Activated CD8-positive, alpha-beta memory T cell treated with anti-CD3 and anti-CD28 coated beads, Interleukin-2, amount 50 U/mL, for 4 hours (primary cell): Measurements from ENCODE around the gene NECTIN2.
"Not testable (repeated sequence)": the region's sequence is repeated elsewhere in the genome, so short reads cannot be mapped to it uniquely, and the experiment has no call there.

Experiments used
- DNase-seq: peaks from one replicate; pipeline ENCODE4 v3.0.0-alpha.2; 2020

The NECTIN2 gene

DNA sequence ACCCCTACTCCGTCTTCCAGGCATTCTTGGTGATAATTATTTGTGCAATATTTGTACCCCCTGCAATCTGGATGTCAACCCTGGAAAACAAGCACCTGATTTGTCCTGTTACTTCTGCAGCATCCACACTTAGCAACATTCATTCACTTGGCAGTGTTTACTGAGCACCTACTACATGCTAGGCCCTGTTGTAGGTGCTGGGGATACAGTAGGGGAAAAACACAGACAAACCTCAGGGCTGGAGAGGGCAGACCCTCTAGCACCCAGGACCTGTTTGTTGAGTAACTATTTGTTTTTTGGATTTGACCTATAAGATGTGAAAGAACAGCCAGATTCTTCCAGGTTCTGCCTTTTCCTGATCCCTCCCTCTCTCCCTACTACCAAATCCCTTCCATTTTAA, 9.5 kb downstream of the NECTIN2 start:
- no peak for DNase-seq

DNA sequence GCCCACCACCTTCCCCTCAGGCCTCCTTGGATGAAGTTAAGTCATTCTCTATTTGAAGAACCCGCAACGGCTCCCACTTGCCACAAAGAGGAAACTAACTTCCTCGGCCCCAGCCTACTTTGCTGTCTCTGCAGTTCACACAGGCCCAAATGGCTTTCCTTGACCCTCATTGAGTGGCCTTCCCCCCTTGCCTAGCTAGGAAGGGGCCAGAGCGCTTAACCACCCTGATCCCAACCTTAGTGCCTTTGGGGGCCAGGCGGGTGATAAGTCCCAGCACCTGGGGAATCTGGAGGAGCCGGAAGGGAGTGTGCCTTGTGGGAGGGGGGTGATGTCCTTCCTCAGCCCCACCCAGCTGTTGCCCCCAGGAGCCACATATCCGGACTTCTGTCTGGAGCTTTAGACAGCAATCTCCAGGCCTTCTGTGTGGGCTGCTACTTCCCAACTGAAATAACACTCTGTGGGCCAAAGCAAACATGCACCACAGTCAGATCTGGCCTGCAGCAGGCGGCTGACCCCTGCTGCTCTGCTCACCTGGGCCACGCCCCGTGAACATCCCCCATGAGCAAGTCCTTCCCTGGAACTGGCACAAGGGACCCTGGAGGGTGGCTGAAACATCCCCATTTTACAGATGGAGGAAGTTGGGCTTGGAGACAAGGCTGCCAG, 10.5 kb downstream of the NECTIN2 start:
- no peak for DNase-seq

DNA sequence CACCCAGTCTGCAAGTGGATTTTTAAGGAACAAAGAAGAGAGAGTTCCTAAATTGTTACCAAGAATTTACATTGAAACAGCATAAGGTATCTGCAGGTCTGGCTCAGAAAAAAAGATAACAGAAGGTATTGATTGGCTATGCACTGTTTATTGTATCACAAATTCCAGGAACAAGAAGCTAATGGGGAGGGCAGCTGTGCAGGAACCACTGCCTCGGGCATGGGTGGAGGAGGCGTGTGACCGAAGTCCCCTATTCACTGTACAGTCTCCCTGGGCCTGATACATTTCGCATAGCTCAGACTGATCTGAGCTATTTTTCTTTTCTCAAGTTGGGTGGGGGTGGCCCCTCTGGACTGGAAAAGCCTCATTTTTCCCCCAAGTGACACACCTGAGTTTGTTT, 11.7 kb downstream of the NECTIN2 start:
- DNase-seq = no peak

DNA sequence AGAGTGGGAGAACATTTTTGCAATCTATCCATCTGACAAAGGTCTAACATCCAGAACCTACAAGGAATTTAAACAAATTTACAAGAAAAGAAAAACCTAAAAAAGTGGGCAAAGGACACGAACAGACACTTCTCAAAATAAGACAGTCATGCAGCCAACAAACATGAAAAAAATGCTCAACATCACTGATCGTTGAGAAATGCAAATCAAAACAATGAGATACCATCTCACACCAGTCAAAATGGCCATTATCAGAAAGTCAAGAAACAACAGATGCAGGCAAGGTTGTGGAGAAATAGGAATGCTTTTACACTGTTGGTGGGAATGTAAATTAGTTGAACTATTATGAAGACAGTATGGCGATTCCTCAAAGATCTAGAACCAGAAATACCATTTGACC, 15.5 kb downstream of the NECTIN2 start:
- DNase-seq = not testable (repeated sequence)

DNA sequence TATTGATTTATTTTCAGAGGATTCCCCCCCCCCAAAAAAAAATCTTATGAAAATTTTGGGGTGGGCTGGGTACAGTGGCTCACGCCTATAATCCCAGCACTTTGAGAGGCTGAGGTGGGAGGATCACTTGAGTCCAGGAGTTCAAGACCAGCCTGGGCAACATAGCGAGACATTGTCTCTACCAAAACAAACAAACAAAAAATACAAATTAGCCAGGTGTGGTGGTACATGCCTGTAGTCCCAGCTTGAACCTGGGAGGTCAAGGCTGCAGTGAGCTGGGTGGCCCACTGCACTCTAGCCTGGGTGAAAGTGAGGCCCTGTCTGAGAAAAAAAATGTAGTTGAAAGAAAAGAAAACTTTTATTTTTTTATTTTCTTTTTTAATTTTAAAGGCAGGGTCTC, 17.9 kb downstream of the NECTIN2 start:
- no peak for DNase-seq

DNA sequence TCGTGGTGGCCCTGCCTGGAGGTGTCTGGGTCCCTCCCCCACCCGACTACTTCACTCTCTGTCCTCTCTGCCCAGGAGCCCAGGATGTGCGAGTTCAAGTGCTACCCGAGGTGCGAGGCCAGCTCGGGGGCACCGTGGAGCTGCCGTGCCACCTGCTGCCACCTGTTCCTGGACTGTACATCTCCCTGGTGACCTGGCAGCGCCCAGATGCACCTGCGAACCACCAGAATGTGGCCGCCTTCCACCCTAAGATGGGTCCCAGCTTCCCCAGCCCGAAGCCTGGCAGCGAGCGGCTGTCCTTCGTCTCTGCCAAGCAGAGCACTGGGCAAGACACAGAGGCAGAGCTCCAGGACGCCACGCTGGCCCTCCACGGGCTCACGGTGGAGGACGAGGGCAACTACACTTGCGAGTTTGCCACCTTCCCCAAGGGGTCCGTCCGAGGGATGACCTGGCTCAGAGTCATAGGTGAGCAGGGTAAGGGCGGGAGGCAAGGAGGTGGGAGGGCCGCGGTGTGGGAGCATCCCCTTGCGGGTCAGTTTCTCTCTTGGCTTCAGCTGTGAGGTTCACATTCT, 19.2 kb downstream of the NECTIN2 start:
- DNase-seq = no peak

DNA sequence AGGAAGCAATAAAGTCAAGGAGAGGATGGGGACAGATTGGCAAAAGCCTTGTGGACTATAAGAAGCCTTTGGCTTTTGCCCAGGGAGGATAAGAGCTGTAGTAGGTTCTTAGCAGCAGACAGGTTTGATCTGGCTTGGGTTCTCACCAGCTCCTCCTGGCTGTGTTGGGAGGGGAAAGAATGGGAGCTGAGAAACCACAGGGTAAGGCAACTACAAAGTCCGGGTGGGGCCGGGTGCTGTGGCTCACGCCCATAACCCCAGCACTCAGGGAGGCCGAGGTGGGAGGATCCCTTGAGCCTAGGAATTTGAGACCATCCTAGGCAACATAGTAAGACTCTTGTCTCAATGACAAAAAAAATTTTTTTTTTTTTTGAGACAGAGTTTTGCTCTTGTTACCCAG, 20.6 kb downstream of the NECTIN2 start:
- no peak for DNase-seq

DNA sequence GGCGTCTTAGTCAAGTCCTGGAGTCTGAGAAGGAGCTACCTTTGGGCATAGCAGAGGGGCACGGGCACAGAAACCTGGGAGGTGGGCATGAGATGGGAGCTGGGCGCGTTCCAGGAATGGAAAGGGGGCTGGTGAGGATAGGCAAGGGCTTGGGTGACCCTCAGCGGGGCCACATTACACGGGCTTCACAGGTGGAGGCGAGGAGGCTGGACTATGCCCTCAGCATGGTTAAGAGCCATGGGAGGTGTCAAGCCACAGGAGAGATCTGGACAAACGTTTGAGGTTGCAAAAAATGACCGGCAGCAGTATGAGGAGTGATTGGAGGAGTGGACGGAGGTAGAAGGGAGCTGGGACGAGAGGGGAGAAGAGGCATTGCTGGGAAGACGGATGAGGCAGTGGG, 21.5 kb downstream of the NECTIN2 start:
- no peak for DNase-seq

DNA sequence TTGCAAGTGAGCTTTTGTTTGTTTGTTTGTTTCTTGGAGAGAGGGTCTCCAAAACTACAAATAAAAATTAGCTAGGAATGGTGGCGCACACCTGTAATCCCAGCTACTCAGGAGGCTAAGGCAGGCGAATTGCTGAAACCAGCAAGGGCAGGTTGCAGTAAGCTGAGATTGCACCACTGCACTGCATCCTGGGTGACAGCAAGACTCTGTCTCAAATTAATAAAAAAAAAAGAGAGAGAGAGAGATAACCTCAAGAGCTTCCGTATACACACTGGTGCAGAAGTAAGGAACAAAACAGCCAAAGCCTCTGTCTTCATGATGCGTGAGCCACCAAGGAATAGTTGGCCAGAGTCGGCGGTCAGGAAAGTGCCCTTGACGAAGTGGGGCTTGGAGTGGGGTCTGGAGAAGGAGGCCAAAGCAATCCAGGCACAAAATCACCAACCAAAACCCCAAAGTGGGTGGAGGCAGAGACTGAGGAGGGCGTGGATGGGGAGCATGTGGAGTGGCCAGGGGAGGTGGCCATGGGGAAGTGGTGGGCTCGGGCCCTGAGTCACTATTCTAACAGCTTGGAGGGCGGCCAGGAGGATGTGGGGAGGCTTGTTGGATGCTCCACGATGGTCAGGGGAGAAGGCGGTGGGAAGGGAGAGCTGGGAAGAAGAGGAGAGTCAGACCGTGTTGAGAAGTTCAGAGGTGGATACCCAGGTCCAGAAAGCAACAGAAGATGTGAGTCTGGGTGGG, 23.8 kb downstream of the NECTIN2 start:
- DNase-seq = no peak

DNA sequence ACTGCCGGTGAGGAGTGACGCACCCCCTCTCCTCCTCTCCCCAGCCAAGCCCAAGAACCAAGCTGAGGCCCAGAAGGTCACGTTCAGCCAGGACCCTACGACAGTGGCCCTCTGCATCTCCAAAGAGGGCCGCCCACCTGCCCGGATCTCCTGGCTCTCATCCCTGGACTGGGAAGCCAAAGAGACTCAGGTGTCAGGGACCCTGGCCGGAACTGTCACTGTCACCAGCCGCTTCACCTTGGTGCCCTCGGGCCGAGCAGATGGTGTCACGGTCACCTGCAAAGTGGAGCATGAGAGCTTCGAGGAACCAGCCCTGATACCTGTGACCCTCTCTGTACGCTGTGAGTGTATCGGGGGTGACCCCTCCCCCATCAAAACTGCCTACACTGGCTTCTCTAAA, 25.7 kb downstream of the NECTIN2 start:
- DNase-seq = no peak

DNA sequence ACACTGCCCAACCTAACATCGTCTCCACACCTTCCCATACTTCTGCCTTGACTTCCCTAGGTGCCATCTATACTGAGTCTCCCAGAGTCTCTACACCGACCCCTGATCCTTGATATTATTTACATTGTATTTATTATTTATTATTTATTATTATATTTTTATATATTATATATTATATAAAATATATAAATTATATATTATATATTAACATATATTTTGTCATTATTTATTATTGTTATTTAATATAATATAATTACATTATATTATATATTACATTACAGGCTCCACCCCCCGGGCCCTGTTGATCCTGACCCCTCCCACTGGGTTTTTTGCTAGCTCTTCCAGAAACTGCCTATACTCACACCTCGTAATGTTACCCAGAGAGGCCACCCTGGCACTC, 26.6 kb downstream of the NECTIN2 start:
- no peak for DNase-seq

DNA sequence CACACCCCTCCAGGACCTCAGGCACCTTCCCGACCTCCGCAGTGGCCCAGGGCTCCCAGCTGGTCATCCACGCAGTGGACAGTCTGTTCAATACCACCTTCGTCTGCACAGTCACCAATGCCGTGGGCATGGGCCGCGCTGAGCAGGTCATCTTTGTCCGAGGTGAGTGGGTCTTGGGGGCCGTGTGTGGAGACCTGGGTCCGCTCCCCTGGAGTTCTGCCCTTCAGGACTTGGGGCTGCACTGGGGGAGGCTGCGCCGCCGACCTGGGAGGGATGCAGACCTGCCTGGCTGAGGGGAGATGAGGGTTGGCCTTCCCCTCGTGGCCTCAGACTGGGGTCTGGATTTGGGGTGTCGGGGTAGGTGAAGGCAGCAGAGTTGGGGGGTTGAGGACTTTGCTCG, 28.2 kb downstream of the NECTIN2 start:
- no peak for DNase-seq

DNA sequence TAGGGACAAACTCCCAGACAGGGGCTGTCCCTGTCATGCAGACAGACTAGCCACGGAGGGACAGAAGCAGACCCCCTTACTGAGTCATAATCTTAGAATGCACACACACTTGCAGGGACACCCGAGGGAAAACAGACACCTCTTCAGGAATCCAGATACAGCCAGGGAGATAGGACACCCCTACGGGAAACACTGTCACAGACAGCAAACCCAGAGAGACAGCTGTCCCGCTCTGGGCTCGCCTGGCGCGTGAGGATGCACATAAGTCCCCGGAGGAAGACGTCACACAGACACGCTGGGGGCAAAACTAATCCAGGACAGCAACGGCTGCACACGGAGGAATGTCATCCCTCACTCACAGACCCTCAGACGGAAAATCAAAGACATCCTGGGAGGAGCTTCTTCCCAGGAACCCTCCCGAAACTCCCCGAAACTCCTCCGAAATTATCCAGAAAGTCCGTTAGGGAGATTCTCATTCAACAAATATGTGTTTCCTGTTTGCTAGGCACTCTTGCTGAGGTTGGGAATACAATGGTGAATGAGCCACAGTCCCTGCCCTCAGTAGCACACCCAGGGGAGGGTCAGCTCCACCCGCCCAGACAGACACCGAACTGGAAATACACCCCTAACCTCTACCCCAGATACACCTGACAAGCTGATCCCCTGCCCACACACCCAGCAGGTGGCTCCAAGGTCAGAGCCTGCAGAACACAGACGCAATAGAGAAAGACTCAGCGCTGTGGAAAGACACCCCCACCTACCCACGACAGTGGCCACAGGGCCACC, 29.8 kb downstream of the NECTIN2 start:
- DNase-seq = no peak

DNA sequence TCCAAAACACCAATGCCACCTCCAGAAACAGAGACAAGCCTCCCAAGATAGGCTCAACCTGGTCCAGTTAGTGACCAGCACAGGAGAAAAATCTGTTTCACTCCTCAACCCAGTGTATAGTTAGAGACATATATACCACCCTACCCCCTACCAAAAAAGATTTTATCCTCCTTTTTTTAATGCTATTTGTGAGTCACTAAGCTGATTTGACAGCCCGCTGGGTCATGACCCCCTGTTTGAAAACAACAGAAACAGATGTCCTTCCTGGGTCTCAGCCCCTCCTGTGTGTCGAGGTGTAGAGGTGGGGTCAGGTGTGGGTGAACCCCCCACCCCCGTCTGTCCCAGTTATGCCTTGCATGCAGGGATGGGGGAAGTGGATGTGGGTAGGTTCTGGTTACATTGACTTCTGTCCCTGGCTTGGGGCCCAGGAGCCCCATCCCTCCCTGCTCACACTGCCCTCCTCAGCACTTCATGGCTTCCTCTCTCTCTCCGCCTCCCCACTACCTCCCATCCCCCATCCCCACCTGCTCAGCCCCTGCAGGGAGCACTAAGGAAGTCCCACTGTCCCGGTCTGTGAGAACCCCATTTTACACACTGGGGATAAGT, 30.9 kb downstream of the NECTIN2 start:
- no peak for DNase-seq

DNA sequence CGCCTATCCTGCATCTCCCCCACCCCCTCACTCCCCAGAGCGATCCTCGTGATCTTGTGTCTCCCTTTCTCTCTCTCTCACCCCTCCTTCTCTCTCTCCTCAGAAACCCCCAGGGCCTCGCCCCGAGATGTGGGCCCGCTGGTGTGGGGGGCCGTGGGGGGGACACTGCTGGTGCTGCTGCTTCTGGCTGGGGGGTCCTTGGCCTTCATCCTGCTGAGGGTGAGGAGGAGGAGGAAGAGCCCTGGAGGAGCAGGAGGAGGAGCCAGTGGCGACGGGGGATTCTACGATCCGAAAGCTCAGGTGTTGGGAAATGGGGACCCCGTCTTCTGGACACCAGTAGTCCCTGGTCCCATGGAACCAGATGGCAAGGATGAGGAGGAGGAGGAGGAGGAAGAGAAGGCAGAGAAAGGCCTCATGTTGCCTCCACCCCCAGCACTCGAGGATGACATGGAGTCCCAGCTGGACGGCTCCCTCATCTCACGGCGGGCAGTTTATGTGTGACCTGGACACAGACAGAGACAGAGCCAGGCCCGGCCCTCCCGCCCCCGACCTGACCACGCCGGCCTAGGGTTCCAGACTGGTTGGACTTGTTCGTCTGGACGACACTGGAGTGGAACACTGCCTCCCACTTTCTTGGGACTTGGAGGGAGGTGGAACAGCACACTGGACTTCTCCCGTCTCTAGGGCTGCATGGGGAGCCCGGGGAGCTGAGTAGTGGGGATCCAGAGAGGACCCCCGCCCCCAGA, 32.2 kb downstream of the NECTIN2 start:
- no peak for DNase-seq

DNA sequence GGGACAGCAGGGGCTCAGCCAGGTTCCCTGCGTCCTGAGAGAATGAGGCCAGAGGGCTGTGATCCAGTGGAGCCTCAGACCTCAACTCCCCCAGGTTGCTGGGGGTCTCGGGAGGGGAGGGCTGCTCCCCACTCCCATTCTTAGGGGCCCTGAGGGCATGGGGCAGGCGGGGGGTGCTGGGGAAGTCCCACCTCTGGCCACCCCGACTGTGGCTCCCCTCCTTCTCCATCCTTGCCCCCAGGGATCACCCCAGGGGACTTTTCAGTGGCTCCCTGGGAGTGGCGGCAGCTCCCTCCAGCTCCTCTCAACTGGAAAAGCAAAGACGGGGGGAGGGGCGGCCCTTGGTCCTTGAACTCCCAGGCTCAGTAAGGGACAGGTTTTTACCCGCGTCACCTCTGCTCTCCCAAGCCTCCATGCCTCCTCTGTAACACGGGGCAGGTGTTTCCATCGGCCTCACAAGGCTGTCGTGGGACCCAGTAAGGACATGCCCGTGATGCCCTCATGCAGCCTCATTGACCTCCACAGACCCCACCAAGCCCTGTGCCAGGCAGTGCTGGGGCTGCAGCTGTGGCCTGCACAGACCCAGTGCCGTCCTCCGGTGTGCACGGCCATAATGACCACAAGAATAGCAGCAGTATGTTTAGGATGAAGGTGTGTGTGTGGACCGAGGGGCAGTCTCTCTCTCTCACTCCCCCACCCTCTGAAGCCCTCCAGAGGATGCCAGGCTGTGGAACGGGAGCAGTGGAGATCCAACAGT, 33.4 kb downstream of the NECTIN2 start:
- DNase-seq = no peak

DNA sequence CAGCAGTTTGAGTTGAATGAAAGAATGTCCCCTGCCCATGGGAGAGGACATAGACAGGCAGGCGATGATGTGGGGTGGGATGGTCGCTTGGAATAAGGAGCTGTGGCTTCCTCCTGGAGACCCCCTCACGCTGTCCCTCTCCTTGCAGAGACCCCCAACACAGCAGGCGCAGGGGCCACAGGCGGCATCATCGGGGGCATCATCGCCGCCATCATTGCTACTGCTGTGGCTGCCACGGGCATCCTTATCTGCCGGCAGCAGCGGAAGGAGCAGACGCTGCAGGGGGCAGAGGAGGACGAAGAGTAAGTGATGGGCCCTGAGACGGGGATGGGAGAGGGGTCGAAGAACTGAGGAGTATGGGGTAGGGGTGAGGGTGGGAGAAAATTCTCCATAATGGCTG, 36.0 kb downstream of the NECTIN2 start:
- DNase-seq = no peak

DNA sequence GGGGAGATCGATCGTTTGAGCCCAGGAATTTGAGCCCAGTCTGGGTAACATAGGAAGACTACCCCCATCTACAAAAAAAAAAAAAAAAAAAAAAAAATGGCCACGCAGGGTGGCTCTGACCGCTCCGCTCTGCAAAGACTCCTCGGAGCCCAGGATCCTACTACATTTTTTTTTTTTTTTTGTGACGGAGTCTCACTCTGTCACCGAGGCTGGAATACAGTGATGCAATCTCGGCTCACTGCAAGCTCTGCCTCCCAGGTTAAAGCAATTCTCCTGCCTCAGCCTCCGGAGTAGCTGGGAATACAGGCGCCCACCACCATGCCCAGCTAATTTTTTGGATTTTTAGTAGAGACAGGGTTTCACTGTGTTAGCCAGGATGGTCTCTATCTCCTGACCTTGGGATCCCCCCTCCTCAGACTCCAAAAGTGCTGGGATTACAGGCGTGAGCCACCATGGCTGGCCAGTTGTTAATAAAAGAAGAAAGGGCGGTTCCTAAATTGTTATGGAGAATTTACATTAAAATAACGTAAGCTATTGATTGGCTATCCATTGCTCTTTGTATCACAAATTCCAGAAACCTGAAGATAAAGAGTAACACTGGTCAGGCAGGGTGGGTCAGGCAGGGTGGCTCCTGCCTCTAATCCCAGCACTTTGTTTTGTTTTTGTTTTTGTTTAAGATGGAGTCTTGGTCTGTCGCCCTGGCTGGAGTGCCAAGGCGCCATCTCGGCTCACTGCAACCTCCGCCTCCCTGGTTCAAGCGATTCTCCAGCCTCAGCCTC, 36.7 kb downstream of the NECTIN2 start:
- DNase-seq = not testable (repeated sequence)

DNA sequence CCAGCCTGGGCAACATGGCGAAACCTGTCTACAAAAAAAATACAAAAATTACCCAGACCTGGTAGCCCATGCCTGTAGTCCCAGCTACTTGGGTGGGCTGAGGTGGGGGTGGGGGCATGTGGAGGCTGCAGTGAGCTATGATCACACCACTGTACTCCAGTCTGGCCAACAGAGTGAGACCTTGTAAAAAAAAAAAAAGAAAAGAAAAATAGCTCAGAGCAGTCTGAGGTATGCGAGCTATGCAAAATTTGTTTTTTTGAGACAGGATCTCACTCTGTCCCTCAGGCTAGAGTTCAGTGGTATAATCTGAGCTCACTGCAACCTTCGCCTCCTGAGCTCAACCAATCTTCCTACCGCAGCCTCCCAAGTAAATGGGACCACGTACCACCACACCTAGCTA, 37.8 kb downstream of the NECTIN2 start:
- DNase-seq = no peak

DNA sequence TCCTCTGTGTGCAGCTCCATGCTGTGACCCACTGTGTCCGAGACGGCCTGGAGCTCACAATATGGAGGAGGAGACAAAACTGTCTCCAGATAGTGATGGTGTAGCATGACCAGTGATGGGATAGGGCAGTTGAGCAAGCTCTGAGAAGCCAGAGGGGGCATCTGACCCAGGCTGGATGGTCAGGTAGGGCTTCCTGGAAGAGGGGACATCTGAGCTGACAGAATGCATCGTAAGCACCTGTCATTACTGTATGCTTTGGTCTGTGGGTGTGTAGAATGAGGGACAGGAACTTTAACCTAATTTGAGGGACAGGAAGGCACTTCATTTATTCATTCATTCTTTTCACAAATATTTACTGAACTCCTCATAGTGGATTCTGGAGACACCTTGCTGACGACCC, 38.5 kb downstream of the NECTIN2 start:
- no peak for DNase-seq

DNA sequence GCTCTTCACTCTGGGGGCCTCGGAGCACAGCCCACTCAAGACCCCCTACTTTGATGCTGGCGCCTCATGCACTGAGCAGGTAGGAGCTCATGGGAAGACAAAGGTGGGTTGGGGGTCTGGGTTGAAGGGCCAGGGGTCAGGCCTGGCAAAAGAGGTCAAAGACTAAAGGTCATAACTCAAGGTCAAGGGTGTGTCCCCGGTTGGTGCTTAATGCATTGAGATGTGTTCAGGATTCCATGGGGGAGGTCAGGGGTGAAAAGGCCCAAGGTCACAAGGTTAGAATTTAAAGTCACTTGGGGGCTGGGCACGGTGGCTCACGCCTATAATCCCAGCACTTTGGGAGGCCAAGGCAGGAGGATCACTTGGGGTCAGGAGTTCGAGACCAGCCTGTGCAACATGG, 40.0 kb downstream of the NECTIN2 start:
- no peak for DNase-seq
